Skeletal muscle satellite cell (primary cell): ENCODE results near the gene TSSC4.

ENCODE experiments used
- H3K27me3 ChIP-seq: 2 replicates; pipeline ENCODE4 v1.7.0; 2013; ENCODE audit warnings: low read length; ENCODE audit not compliant: control insufficient read depth, insufficient read depth
- H3K36me3 ChIP-seq: 2 replicates; pipeline ENCODE4 v1.7.0; 2013; ENCODE audit warnings: mild to moderate bottlenecking, control low read depth, low read length; ENCODE audit not compliant: insufficient read depth
- H3K4me1 ChIP-seq: 2 replicates; pipeline ENCODE4 v1.7.0; 2013; ENCODE audit warnings: low read length; ENCODE audit not compliant: control insufficient read depth, insufficient read depth
- H3K4me2 ChIP-seq: 2 replicates; pipeline ENCODE4 v1.7.0; 2013; ENCODE audit warnings: mild to moderate bottlenecking, low read length
- H3K4me3 ChIP-seq: 2 replicates; pipeline ENCODE4 v1.7.0; 2013; ENCODE audit warnings: low read length
- H3K9ac ChIP-seq: 2 replicates; pipeline ENCODE4 v1.7.0; 2013; ENCODE audit warnings: mild to moderate bottlenecking, low read depth, low read length, moderate library complexity
- H3K9me3 ChIP-seq: replicated peaks from 2 replicates; pipeline ENCODE4 v1.7.0; 2013; ENCODE audit warnings: mild to moderate bottlenecking, control low read depth, low read length

The TSSC4 gene

GRCh38 chr11:2417856-2418692 is 17.5 kb downstream of the TSSC4 start:
- H3K36me3 ChIP-seq, result no peaks in the 10 kb centered on the region
- no peaks in the 10 kb centered on the region for H3K9me3 ChIP-seq
- H3K9ac ChIP-seq, result no peak overlapping the region
- H3K4me3 ChIP-seq, result no peak overlapping the region
- peaks cover 8% of the 10 kb centered on the region for H3K27me3 ChIP-seq
- no peaks in the 10 kb centered on the region for H3K4me1 ChIP-seq
- no peak overlapping the region for H3K4me2 ChIP-seq

- Histone ChIP-seq H3K9me3 (no peaks in the 10 kb centered on the region), H3K27me3 (peaks cover 8% of the 10 kb centered on the region), H3K4me1 (no peaks in the 10 kb centered on the region), H3K4me2 (no peak overlapping the region), H3K36me3 (no peaks in the 10 kb centered on the region), H3K4me3 (no peak overlapping the region), H3K9ac (no peak overlapping the region)
These were observed 18.3 kb downstream of the TSSC4 start for GRCh38 chr11:2418693-2419360.

DNA sequence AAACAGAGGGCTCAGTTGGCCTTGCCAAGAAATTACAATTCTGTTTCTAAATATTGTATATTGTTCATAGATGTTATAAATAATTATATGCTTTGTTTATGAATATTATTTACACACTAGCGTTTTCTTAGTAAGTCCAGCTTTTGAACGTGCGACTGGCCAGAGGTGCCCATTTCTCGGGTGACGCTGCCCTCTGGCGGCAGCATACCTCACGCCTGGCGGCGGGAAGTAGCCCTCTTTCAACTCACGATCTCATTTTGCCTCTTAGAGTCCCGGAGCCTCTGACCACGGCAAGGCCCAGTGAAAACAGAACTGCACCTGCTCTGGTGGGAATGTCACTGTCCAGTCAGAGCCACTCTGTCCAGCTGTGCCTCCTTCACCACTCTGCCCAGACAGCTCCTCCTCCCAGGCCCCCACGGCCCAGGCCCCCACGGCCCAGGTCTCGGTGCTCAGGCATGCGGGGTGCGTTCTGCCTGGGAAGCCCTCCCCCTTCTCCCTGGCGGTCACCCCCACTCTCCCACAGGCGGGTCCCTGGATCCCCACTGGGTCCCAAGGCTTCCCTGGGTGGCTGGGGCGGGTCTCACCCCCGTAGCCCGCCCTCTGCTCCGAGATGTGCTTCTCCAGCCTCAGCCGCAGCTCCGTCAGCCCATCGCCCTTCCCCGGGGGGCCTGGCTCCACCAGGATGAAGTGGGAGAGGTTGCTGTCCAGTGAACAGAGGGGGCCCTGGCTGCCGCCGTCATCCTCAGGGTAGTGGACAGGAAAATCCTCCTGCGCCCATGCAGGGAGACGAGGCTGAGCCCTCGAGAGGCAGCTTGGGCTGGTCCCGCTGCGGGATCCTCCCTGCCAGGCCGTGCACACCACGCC is 19.3 kb downstream of the TSSC4 start:
- H3K27me3 ChIP-seq, result peaks cover 8% of the 10 kb centered on the region
- no peak overlapping the region for H3K4me3 ChIP-seq
- H3K36me3 ChIP-seq, result no peaks in the 10 kb centered on the region
- H3K9ac ChIP-seq, result no peak overlapping the region
- H3K9me3 ChIP-seq, result no peaks in the 10 kb centered on the region
- no peak overlapping the region for H3K4me2 ChIP-seq
- no peaks in the 10 kb centered on the region for H3K4me1 ChIP-seq

DNA sequence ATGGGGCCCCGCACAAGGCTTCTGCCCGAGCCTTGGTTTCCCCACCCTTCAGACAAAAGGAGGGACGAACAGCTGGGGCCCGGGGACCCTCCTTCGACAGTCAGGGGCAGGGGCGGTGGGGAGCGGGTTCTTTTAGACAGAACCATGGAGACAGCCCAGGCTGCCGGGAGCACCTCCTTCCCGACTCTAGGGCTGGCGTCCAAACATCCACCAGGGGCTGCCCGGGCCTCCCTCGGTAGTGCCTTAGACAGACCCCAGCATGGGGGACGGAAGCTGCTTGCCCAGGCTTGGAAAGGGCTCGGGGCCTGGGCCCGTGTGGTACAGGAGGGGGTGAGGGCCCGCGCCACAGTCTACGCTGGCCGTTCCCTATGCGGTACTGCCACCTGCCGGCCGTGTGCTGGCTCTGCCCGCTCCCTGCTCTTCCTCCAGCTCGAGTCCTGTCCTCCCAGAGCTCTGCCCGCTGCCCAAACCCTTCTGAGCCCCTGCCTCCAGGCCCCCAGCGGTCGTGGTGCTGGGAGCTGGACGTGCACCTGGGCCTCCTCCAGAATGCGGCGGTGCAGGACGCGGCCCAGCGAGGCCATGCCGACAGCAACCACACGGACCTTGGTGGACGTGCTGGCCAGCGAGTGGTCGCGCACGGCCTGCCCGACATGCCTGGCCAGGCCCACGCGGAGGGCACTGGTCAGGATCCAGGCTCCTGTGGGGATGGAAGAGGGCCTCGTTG is 20.1 kb downstream of the TSSC4 start:
- peak overlapping the region; percentile 28 for H3K4me2 ChIP-seq
- H3K9ac ChIP-seq, result no peak overlapping the region
- H3K36me3 ChIP-seq, result no peaks in the 10 kb centered on the region
- H3K4me1 ChIP-seq, result no peaks in the 10 kb centered on the region
- H3K27me3 ChIP-seq, result peaks cover 5% of the 10 kb centered on the region
- H3K9me3 ChIP-seq, result no peaks in the 10 kb centered on the region
- H3K4me3 ChIP-seq, result no peak overlapping the region

GRCh38 chr11:2421226-2421994 is 20.9 kb downstream of the TSSC4 start:
- Histone ChIP-seq H3K27me3 (no peaks in the 10 kb centered on the region), H3K9ac (no peak overlapping the region), H3K4me2 (no peak overlapping the region), H3K4me1 (no peaks in the 10 kb centered on the region), H3K4me3 (no peak overlapping the region), H3K36me3 (no peaks in the 10 kb centered on the region), H3K9me3 (no peaks in the 10 kb centered on the region)

- no peaks in the 10 kb centered on the region for H3K27me3 ChIP-seq
- H3K4me3 ChIP-seq, result no peak overlapping the region
- no peak overlapping the region for H3K9ac ChIP-seq
- no peaks in the 10 kb centered on the region for H3K4me1 ChIP-seq
- H3K4me2 ChIP-seq, result no peak overlapping the region
- H3K36me3 ChIP-seq, result no peaks in the 10 kb centered on the region
- no peaks in the 10 kb centered on the region for H3K9me3 ChIP-seq
These were observed 21.4 kb downstream of the TSSC4 start for GRCh38 chr11:2421996-2422395.

- H3K4me3 ChIP-seq, result no peak overlapping the region
These were observed 22.1 kb downstream of the TSSC4 start for GRCh38 chr11:2422461-2423156.

GRCh38 chr11:2423157-2424025 is 22.8 kb downstream of the TSSC4 start:
- Histone ChIP-seq H3K4me2 (no peak overlapping the region), H3K27me3 (no peaks in the 10 kb centered on the region), H3K36me3 (no peaks in the 10 kb centered on the region), H3K4me3 (no peak overlapping the region), H3K9ac (no peak overlapping the region), H3K9me3 (no peaks in the 10 kb centered on the region), H3K4me1 (no peaks in the 10 kb centered on the region)

More at GRCh38 chr11:2422461-2423156, 22.1 kb downstream of the TSSC4 start:
- no peaks in the 10 kb centered on the region for H3K27me3 ChIP-seq
- no peaks in the 10 kb centered on the region for H3K36me3 ChIP-seq
- H3K9ac ChIP-seq, result no peak overlapping the region
- no peaks in the 10 kb centered on the region for H3K4me1 ChIP-seq
- no peaks in the 10 kb centered on the region for H3K9me3 ChIP-seq
- no peak overlapping the region for H3K4me2 ChIP-seq

DNA sequence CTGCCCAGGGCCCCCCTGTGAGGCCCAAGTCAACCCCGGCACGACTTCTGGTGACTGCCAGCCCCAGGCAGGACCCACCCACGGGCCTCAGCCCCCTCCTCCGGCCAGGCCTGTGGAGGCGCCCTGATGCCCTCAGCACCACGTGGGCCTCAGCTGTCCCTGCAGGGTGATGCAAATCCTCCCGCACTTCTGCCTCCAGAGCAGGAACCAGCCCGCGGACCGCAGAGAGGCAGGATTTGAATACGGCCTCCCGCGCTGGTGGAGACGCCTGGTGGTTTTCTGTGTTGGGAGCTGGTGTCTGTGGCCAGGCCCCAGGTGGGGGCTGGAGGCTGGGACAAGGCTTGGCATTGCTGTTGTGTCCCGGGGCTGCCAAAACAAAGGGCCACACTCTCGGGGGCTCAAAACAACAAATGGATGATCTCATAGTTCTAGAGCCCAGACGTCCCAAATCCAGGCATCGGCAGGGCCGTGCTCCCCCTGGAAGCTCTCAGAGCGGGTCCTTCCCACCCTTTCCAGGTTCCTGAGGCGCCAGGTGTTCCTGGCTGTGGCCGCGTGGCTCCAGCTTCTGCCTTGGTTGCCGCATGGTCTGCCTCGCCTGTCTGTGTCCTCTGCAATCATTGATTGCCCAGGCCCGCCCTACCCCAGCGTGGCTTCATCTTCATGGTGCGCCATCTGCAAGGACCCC is 24.4 kb downstream of the TSSC4 start:
- no peaks in the 10 kb centered on the region for H3K9me3 ChIP-seq
- H3K9ac ChIP-seq, result no peak overlapping the region
- no peaks in the 10 kb centered on the region for H3K27me3 ChIP-seq
- no peak overlapping the region for H3K4me3 ChIP-seq
- no peaks in the 10 kb centered on the region for H3K4me1 ChIP-seq
- no peaks in the 10 kb centered on the region for H3K36me3 ChIP-seq
- H3K4me2 ChIP-seq, result no peak overlapping the region
